NCI-H2029 treated with DMSO at 0.1 percent for 48 hours (cell line): ENCODE measurements around the gene FALEC.

Source experiments
- DNase-seq: peaks from one replicate; lab custom pipeline; 2025; lab: John Stamatoyannopoulos, UW

FALEC gene

GRCh38 chr1:150511985-150512660 lies 3.4 kb upstream of the FALEC start:
- DNase-seq = no peak

- DNase-seq = no peak
These were observed 2.7 kb upstream of the FALEC start for GRCh38 chr1:150512846-150513245.

GRCh38 chr1:150513351-150513791 lies 2.2 kb upstream of the FALEC start:
- no peak for DNase-seq

- no peak for DNase-seq
These were observed 1.3 kb upstream of the FALEC start for GRCh38 chr1:150514260-150514659.

GRCh38 chr1:150514913-150515327 lies 632 bp upstream of the FALEC start:
- DNase-seq = no peak

GRCh38 chr1:150516050-150516591 lies 569 bp downstream of the FALEC start:
- DNase-seq = no peak

GRCh38 chr1:150516616-150517015 lies 1.1 kb downstream of the FALEC start:
- no peak for DNase-seq

- DNase-seq = no peak
These were observed 5.8 kb downstream of the FALEC start for GRCh38 chr1:150521196-150521968.

GRCh38 chr1:150525348-150525747 lies 9.8 kb downstream of the FALEC start:
- DNase-seq = no peak

GRCh38 chr1:150528196-150528595 lies 12.6 kb downstream of the FALEC start:
- DNase-seq = no peak

- DNase-seq = no peak
These were observed 13.5 kb downstream of the FALEC start for GRCh38 chr1:150529017-150529416.

GRCh38 chr1:150530491-150531159 lies 15.1 kb downstream of the FALEC start:
- DNase-seq = no peak

GRCh38 chr1:150532860-150533259 lies 17.3 kb downstream of the FALEC start:
- no peak for DNase-seq

- DNase-seq = no peak
These were observed 18.4 kb downstream of the FALEC start for GRCh38 chr1:150534002-150534401.

- DNase-seq = no peak
These were observed 20.1 kb downstream of the FALEC start for GRCh38 chr1:150535511-150536287.

GRCh38 chr1:150536836-150537731 lies 21.5 kb downstream of the FALEC start:
- no peak for DNase-seq

- no peak for DNase-seq
These were observed 22.5 kb downstream of the FALEC start for GRCh38 chr1:150537732-150538684.

- peak; percentile 56 for DNase-seq
These were observed 28.1 kb downstream of the FALEC start for GRCh38 chr1:150543500-150544143.

GRCh38 chr1:150544204-150544603 lies 28.7 kb downstream of the FALEC start:
- peak; percentile 56 for DNase-seq
